DND-41 (cell line): ENCODE results near the gene NEURL1.

Source experiments
- ATAC-seq: fragments of 200-7000 bp; cut with Tn5 transposase; 3 replicates; pipeline ENCODE4 v1.9.1; 2021; ENCODE audit warnings: low read depth; ENCODE audit not compliant: insufficient read depth
- DNase-seq: peaks from one replicate; pipeline ENCODE4 v3.0.0-alpha.2; 2020
- H2AFZ ChIP-seq: 2 replicates; pipeline ENCODE4 v1.6.0; 2012; ENCODE audit warnings: low read depth, low read length
- H3K27ac ChIP-seq: 2 replicates; pipeline ENCODE4 v1.5.1; 2012; ENCODE audit warnings: low read length, inconsistent platforms
- H3K27me3 ChIP-seq: fragments of 200-600 bp; sonication (generic); 2 replicates; pipeline ENCODE4 v1.6.0; 2012; ENCODE audit warnings: low read length, mild to moderate bottlenecking, inconsistent platforms; ENCODE audit not compliant: insufficient read depth, poor library complexity
- H3K36me3 ChIP-seq: 2 replicates; pipeline ENCODE4 v1.5.1; 2012; ENCODE audit warnings: low read length, inconsistent platforms; ENCODE audit not compliant: insufficient read depth
- H3K4me1 ChIP-seq: 2 replicates; pipeline ENCODE4 v1.5.1; 2012; ENCODE audit warnings: mild to moderate bottlenecking, low read length; ENCODE audit not compliant: insufficient read depth
- H3K4me2 ChIP-seq: 2 replicates; pipeline ENCODE4 v1.6.0; 2012; ENCODE audit warnings: mild to moderate bottlenecking, moderate library complexity, low read length, inconsistent platforms; ENCODE audit not compliant: insufficient read depth
- H3K4me3 ChIP-seq, 2 experiments: fragments of 200-600 bp in 1 of 2; shearing (Covaris generic) in 1 of 2; 2 replicates each; pipeline ENCODE4 v1.5.1; 2012 to 2016; ENCODE audit warnings: inconsistent platforms in 2 of 2, low read length in 2 of 2, mild to moderate bottlenecking in 2 of 2, low read depth in 1 of 2, moderate library complexity in 1 of 2
- H3K79me2 ChIP-seq: 2 replicates; pipeline ENCODE4 v1.6.0; 2012; ENCODE audit warnings: low read length, inconsistent platforms; ENCODE audit not compliant: insufficient read depth
- H3K9ac ChIP-seq: 2 replicates; pipeline ENCODE4 v1.6.0; 2012; ENCODE audit warnings: low read depth, mild to moderate bottlenecking, inconsistent platforms, low read length, moderate library complexity
- H3K9me3 ChIP-seq: 2 replicates; pipeline ENCODE4 v1.5.1; 2012; ENCODE audit warnings: low read length, moderate library complexity, mild to moderate bottlenecking, inconsistent platforms; ENCODE audit not compliant: insufficient read depth, severe bottlenecking
- H4K20me1 ChIP-seq: 2 replicates; pipeline ENCODE4 v1.6.0; 2012; ENCODE audit warnings: low read length; ENCODE audit not compliant: insufficient read depth
- EZH2 ChIP-seq: IDR thresholded peaks from 3 replicates; pipeline ENCODE4 v1.6.1; 2012; ENCODE audit warnings: borderline replicate concordance, low read depth, mild to moderate bottlenecking, moderate library complexity, low read length, inconsistent platforms; ENCODE audit not compliant: severe bottlenecking
- TF ChIP-seq, protein P1 (sequence below): IDR thresholded peaks from 2 replicates; pipeline ENCODE4 v1.5.1; 2012; ENCODE audit warnings: borderline replicate concordance, low read length, moderate library complexity, mild to moderate bottlenecking; ENCODE audit not compliant: poor library complexity, severe bottlenecking; ENCODE audit errors: extremely low read depth

Gene NEURL1

DNA sequence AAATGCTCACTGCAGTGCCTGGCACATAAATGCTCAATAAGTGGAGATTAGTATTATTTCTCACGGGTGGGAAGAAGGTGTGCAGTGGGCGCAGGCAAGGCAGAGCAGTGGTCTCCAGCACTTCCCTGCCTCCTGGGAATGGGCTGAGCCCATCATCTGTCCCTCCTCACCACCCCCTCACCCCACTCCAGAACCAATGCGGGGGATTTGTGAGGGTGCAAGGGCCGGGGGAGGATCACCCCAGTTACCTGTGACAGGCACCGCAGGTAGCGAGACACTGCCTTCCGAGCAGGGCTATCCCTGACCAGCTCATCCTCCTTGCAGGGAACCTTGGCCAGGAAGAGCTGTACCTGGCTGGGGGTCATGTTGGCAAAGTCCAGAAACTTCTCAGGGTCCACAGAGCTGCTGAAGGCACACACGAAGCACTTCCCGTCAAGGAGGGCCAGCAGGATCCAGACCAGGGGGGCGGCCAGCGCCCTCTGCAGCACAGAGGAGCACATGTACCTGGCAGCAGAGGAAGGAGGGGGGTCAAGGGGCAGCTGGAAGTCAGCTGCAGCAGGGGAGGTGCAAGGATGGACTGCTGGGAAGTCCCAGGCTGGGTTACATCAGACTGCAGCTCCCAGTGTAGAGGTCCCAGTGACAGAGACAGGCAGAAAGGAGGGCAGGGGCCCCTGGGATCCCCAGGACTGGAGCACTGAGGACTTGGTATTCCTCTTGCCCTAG, 17.3 kb upstream of the NEURL1 start:
- DNase-seq, result no peak
- no peaks in the 10 kb centered on the region for H3K36me3 ChIP-seq
- H4K20me1 ChIP-seq, result no peaks in the 10 kb centered on the region
- H2AFZ ChIP-seq, result no peak overlapping the region
- TF ChIP-seq EZH2, result no peak
- TF ChIP-seq, protein P1, sequence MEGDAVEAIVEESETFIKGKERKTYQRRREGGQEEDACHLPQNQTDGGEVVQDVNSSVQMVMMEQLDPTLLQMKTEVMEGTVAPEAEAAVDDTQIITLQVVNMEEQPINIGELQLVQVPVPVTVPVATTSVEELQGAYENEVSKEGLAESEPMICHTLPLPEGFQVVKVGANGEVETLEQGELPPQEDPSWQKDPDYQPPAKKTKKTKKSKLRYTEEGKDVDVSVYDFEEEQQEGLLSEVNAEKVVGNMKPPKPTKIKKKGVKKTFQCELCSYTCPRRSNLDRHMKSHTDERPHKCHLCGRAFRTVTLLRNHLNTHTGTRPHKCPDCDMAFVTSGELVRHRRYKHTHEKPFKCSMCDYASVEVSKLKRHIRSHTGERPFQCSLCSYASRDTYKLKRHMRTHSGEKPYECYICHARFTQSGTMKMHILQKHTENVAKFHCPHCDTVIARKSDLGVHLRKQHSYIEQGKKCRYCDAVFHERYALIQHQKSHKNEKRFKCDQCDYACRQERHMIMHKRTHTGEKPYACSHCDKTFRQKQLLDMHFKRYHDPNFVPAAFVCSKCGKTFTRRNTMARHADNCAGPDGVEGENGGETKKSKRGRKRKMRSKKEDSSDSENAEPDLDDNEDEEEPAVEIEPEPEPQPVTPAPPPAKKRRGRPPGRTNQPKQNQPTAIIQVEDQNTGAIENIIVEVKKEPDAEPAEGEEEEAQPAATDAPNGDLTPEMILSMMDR, result peak; percentile 34
- H3K4me2 ChIP-seq, result no peak overlapping the region
- no peak for ATAC-seq
- H3K4me3 ChIP-seq, result no peak overlapping the region
- no peaks in the 10 kb centered on the region for H3K27me3 ChIP-seq
- no peak overlapping the region for H3K27ac ChIP-seq
- H3K9me3 ChIP-seq, result no peaks in the 10 kb centered on the region
- no peak overlapping the region for H3K9ac ChIP-seq
- no peaks in the 10 kb centered on the region for H3K79me2 ChIP-seq
- H3K4me1 ChIP-seq, result peaks cover 13% of the 10 kb centered on the region

DNA sequence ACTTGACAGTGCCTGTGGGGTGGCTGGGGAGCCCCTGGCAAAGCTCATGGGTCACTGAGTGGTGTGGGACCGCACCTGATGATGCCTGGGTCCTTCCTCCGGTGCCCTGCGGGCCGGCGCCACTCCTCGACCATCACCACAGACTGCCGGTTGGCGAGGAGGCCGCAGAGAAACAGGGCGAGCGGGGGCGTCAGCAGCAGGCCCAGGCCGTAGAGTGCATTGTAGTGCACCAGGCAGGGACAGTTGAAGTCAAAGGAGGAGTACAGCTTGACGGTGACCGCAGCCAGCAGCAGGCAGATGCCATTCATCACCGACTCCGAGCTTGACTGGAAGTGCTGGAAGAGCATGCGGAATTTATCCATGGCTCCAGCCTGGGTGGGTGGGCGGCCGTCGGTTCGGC, 14.8 kb upstream of the NEURL1 start:
- no peak overlapping the region for H3K27ac ChIP-seq
- H3K79me2 ChIP-seq, result no peaks in the 10 kb centered on the region
- no peak overlapping the region for H3K9ac ChIP-seq
- no peaks in the 10 kb centered on the region for H3K9me3 ChIP-seq
- no peak overlapping the region for H3K4me3 ChIP-seq
- no peaks in the 10 kb centered on the region for H3K27me3 ChIP-seq
- no peaks in the 10 kb centered on the region for H3K4me1 ChIP-seq
- H4K20me1 ChIP-seq, result no peaks in the 10 kb centered on the region
- ATAC-seq, result no peak
- H3K36me3 ChIP-seq, result no peaks in the 10 kb centered on the region
- TF ChIP-seq, protein P1, result no peak
- no peak for DNase-seq
- no peak overlapping the region for H3K4me2 ChIP-seq
- H2AFZ ChIP-seq, result no peak overlapping the region

DNA sequence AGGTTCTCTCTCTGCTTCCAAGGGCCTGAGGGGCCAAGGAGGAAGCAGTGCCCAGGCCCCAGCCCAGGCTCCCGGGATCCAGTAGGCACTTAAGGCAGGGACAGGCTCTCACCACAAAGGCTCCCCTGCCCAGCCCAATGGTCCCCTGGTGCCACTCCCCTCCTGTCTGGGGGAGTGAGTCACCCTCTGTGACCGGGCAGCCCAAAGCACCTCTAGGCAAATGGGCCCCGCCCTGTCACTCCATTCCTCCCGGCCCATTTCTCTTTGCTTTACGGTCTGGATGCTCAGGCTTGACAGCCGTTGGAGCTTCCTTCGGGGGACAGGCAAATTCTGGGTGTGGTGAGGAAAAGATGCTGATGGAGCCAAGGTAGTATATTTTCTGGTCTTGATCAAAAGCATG, 14.4 kb upstream of the NEURL1 start, which contains the start of gene CALHM3:
CALHM3 (minus strand) TSS at position 106 of the 400 bp plus-strand sequence. CDS start 208 bp downstream, outside the sequence.
- no peak for DNase-seq
- Histone ChIP-seq H3K9ac (no peak within 1 kb of the TSS), H3K79me2 (no peaks in the 10 kb centered on the region), H3K27me3 (no peaks in the 10 kb centered on the region), H3K4me3 (no peak within 1 kb of the TSS), H4K20me1 (no peaks in the 10 kb centered on the region), H3K36me3 (no peaks in the 10 kb centered on the region), H3K9me3 (no peaks in the 10 kb centered on the region), H3K27ac (no peak within 1 kb of the TSS), H2AFZ (no peak within 1 kb of the TSS), H3K4me2 (no peak within 1 kb of the TSS), H3K4me1 (no peaks in the 10 kb centered on the region)
- ATAC-seq, result no peak
- no peak for TF ChIP-seq EZH2
- TF ChIP-seq, protein P1, result no peak

DNA sequence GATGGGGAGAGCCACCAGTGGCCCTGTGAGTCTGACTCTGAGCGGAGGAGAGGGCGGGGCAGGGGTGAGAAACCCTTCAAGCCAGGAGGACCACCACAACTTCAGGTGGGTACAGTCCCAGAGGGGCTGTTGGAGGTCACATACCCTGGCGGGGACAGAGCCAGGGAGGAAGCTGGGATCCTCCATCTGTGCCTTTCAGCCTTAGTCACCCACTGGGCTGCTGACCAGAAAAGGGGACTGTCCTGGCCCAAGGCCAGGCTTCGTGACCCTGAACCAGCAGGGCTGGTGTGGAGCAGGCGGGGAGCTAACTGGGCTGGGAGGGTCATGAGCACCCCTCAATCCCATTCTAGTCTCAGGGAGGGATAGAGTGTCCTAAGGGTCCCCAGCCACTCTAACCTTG, 13.0 kb upstream of the NEURL1 start:
- no peaks in the 10 kb centered on the region for H3K4me1 ChIP-seq
- H3K9ac ChIP-seq, result no peak overlapping the region
- H3K27me3 ChIP-seq, result no peaks in the 10 kb centered on the region
- no peak overlapping the region for H3K27ac ChIP-seq
- H3K36me3 ChIP-seq, result no peaks in the 10 kb centered on the region
- no peak for TF ChIP-seq EZH2
- TF ChIP-seq, protein P1, result no peak
- no peaks in the 10 kb centered on the region for H4K20me1 ChIP-seq
- ATAC-seq (no peak), DNase-seq (no peak)
- H3K4me2 ChIP-seq, result no peak overlapping the region
- H2AFZ ChIP-seq, result no peak overlapping the region
- H3K9me3 ChIP-seq, result no peaks in the 10 kb centered on the region
- H3K79me2 ChIP-seq, result no peaks in the 10 kb centered on the region
- H3K4me3 ChIP-seq, result no peak overlapping the region
